ENCODE data around the gene PDK2.

DNA sequence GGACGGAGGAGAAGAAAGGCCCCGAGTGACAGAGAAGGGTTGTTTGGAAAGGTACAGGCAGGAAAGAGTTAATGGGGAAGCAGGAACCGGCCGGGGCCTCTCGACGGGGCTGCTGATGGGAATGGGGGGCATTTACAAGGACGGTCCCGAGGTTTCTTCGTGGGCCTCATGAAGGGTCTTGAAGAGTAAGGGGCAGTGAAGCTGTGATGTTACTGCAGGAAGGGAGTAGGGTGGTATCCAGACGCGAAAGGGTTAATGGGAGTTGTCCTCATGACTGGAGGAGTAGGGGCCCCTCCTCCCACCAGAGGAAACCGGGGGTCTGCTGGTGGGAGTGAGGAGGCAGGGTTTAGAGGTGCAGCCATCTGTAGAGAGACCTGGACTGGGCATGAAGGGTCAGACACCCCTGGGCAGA, 481 bp downstream of the PDK2 start:
- TF ChIP-seq CTCF (IDR thresholded peaks at IDR 0.05; ENCODE audit: borderline replicate concordance, extremely low read depth, low read length, poor library complexity, severe bottlenecking) (no peak), EZH2 (IDR thresholded peaks at IDR 0.05; ENCODE audit: borderline replicate concordance, low read depth, low read length, severe bottlenecking) (no peak)
